ENCODE measurements around the gene EGFL6. TPM values are rescaled to one million over a fixed set of nuclear protein-coding genes. Genes with fewer than 3 reads are reported as not detected.

The EGFL6 gene, protein sequence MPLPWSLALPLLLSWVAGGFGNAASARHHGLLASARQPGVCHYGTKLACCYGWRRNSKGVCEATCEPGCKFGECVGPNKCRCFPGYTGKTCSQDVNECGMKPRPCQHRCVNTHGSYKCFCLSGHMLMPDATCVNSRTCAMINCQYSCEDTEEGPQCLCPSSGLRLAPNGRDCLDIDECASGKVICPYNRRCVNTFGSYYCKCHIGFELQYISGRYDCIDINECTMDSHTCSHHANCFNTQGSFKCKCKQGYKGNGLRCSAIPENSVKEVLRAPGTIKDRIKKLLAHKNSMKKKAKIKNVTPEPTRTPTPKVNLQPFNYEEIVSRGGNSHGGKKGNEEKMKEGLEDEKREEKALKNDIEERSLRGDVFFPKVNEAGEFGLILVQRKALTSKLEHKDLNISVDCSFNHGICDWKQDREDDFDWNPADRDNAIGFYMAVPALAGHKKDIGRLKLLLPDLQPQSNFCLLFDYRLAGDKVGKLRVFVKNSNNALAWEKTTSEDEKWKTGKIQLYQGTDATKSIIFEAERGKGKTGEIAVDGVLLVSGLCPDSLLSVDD
- not detected in 2 replicates for total RNA-seq

DNA sequence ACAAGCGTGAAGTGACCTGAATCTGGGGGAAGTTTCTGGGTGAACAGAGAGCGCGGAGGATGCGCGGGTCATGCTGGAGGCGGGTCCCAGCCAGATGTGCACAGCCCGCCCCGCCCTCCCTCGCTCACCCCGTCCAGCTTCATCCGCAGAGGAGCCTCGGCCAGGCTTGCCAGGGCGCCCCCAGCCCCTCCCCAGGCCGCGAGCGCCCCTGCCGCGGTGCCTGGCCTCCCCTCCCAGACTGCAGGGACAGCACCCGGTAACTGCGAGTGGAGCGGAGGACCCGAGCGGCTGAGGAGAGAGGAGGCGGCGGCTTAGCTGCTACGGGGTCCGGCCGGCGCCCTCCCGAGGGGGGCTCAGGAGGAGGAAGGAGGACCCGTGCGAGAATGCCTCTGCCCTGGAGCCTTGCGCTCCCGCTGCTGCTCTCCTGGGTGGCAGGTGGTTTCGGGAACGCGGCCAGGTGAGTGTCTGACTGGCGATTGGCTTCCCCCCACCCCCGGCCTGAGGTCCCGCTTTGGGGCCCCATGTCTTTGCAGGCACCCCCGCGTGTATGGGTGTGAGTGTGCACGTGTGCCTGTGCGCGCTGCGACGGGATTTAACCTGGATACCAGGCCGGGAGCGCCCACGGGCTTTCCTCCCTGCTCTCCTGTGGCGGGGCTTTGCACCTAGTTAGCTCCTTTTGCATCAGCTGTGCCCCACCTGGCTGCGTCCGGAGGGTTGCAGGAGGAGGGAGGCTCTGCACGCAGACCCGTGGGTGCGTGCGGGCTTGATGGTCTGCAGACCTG lies at the start of gene EGFL6:
Gene EGFL6 (plus strand): TSS at position 123 of the 782 bp plus-strand sequence. CDS start 261 bp downstream, at position 384.

DNA sequence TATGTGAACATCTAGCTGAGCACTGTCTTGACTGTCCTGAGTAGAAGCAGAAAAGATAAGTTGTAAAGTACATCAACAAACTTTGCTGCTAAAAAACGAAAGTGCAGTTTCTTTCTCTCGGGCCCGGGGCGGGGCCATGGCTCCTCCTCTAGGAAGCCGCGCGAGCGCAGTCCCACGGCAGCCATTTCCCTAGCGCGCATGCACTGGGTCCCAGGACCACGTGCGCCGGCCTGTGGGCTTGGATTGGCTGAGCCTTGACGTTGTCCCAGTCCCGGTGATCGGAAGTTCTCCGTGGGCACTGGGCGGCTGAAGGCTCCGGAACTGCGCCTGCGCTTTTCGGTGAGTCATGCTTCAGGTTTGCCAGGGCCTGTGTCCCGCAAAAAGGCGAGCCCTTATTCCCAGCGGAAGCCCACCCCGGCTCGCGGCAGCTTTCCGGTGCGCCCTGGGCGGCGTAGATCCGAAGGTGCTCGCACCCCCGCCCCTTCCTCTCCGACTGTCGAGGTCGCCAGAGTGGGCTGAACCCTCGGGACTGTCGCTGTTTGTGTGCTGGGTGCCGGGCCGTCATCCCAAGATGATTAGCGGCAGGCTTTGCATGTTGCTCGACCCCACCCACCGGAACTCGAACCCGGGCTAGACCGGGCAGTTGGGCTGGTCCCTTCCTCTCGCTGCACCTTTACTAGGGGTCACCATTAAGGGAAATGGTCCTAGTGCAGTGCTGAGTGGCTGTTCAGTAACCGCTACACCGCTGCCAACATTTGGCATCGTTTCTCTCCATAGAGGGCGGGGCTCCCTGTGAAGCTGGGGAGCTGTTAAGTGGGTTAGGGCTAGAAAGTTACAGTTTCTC lies 83.7 kb downstream of the EGFL6 start, which contains the start of gene TCEANC:
Gene TCEANC (plus strand): TSS at position 292 of the 844 bp plus-strand sequence. CDS start 9,368 bp downstream, outside the sequence.

Other genes with a start within 250 kb of the EGFL6 start
- not detected in 2 replicates for gene ATXN3L, start 249.5 kb upstream of the EGFL6 start, total RNA-seq
- 1.7 and 3.7 TPM in 2 replicates for gene TCEANC, start 83.5 kb downstream of the EGFL6 start, total RNA-seq
- 23.6 and 48.7 TPM in 2 replicates for gene RAB9A, start 119.5 kb downstream of the EGFL6 start, total RNA-seq
- gene TRAPPC2, start 165.0 kb downstream of the EGFL6 start, total RNA-seq: 11.2 and 15.9 TPM in 2 replicates
- gene OFD1, start 165.1 kb downstream of the EGFL6 start, total RNA-seq: 4.6 and 7.1 TPM in 2 replicates
- gene GPM6B, start 247.5 kb downstream of the EGFL6 start, total RNA-seq: 0.29 and 0.35 TPM in 2 replicates

Measured in myometrial cell (primary cell).